Mesenchymal stem cell (in vitro differentiated cells and primary cell): ENCODE results near the gene PLCB1.

Source experiments
- DNase-seq: peaks from one replicate; pipeline ENCODE4 v3.0.0-alpha.2; 2013
- H2AFZ ChIP-seq: one replicate; pipeline ENCODE4 v1.6.1; 2013; ENCODE audit warnings: low read depth, mild to moderate bottlenecking, control low read depth, inconsistent platforms, low read length, moderate library complexity
- H2AK5ac ChIP-seq: 2 replicates; pipeline ENCODE4 v1.6.1; 2013; ENCODE audit warnings: low read length, moderate library complexity, mild to moderate bottlenecking, inconsistent platforms; ENCODE audit not compliant: severe bottlenecking
- H2BK120ac ChIP-seq: one replicate; pipeline ENCODE4 v1.6.1; 2013; ENCODE audit warnings: low read depth, mild to moderate bottlenecking, inconsistent platforms, low read length, moderate library complexity
- H2BK12ac ChIP-seq, 2 experiments: one replicate each; pipeline ENCODE4 v1.6.1; 2013; ENCODE audit warnings: inconsistent platforms in 2 of 2, low read length in 2 of 2, mild to moderate bottlenecking in 2 of 2, moderate library complexity in 2 of 2, control low read depth in 1 of 2
- H2BK15ac ChIP-seq: one replicate; pipeline ENCODE4 v1.6.1; 2013; ENCODE audit warnings: mild to moderate bottlenecking, low read depth, inconsistent platforms; ENCODE audit not compliant: poor library complexity, severe bottlenecking
- H2BK5ac ChIP-seq: 2 replicates; pipeline ENCODE4 v1.6.1; 2013; ENCODE audit warnings: low read depth, mild to moderate bottlenecking, low read length, control low read depth, inconsistent platforms; ENCODE audit not compliant: poor library complexity, severe bottlenecking
- H3K14ac ChIP-seq, 2 experiments: one replicate each; pipeline ENCODE4 v1.6.1; 2013; ENCODE audit warnings: inconsistent platforms in 2 of 2, low read length in 2 of 2, control low read depth in 1 of 2, mild to moderate bottlenecking in 1 of 2, moderate library complexity in 1 of 2
- H3K18ac ChIP-seq, 2 experiments: one replicate each; pipeline ENCODE4 v1.6.1; 2013; ENCODE audit warnings: inconsistent platforms in 2 of 2, low read length in 2 of 2, control low read depth in 1 of 2, low read depth in 1 of 2, mild to moderate bottlenecking in 1 of 2
- H3K23ac ChIP-seq, 2 experiments: one replicate each; pipeline ENCODE4 v1.6.1; 2013; ENCODE audit warnings: inconsistent platforms in 2 of 2, low read length in 2 of 2, mild to moderate bottlenecking in 2 of 2, moderate library complexity in 2 of 2, control low read depth in 1 of 2
- H3K27ac ChIP-seq: 2 replicates; pipeline ENCODE4 v1.5.1; 2013; ENCODE audit warnings: mild to moderate bottlenecking, moderate library complexity, low read length, control low read depth, inconsistent platforms; ENCODE audit not compliant: poor library complexity, severe bottlenecking
- H3K27me3 ChIP-seq, 2 experiments: 2 replicates each; pipeline versions ENCODE4 v1.6.1 to v1.7.0; 2013; ENCODE audit warnings: low read length in 2 of 2, mild to moderate bottlenecking in 2 of 2, moderate library complexity in 2 of 2, control low read depth in 1 of 2, inconsistent platforms in 1 of 2; ENCODE audit not compliant: control insufficient read depth in 1 of 2, insufficient read depth in 1 of 2
- H3K36me3 ChIP-seq, 2 experiments: 2 replicates each; pipeline versions ENCODE4 v1.6.1 to v1.7.0; 2013; ENCODE audit warnings: low read length in 2 of 2, control low read depth in 1 of 2, inconsistent platforms in 1 of 2, low read depth in 1 of 2, mild to moderate bottlenecking in 1 of 2; ENCODE audit not compliant: insufficient read depth in 2 of 2, control insufficient read depth in 1 of 2
- H3K4ac ChIP-seq, 2 experiments: one replicate each; pipeline ENCODE4 v1.6.1; 2013; ENCODE audit warnings: inconsistent platforms in 2 of 2, low read length in 2 of 2, mild to moderate bottlenecking in 2 of 2, moderate library complexity in 2 of 2, control low read depth in 1 of 2, low read depth in 1 of 2
- H3K4me1 ChIP-seq: 2 replicates; pipeline ENCODE4 v1.6.1; 2013; ENCODE audit warnings: low read depth, low read length, control low read depth; ENCODE audit not compliant: control insufficient read depth, insufficient read depth
- H3K4me2 ChIP-seq: 2 replicates; pipeline ENCODE4 v1.6.1; 2013; ENCODE audit warnings: low read length, mild to moderate bottlenecking, inconsistent platforms; ENCODE audit not compliant: poor library complexity, severe bottlenecking
- H3K4me3 ChIP-seq, 2 experiments: 2 replicates each; pipeline versions ENCODE4 v1.5.1 to v1.7.0; 2013; ENCODE audit warnings: low read length in 2 of 2, mild to moderate bottlenecking in 2 of 2, control low read depth in 1 of 2, low read depth in 1 of 2; ENCODE audit not compliant: insufficient read depth in 1 of 2
- H3K79me1 ChIP-seq: replicated peaks from 2 replicates; pipeline ENCODE4 v1.6.1; 2013; ENCODE audit warnings: mild to moderate bottlenecking, control low read depth, low read length, inconsistent platforms; ENCODE audit not compliant: poor library complexity, severe bottlenecking
- H3K9ac ChIP-seq: 2 replicates; pipeline ENCODE4 v1.7.0; 2013; ENCODE audit warnings: mild to moderate bottlenecking, low read length, moderate library complexity
- H3K9me3 ChIP-seq: 2 replicates; pipeline ENCODE4 v1.7.0; 2013; ENCODE audit warnings: mild to moderate bottlenecking, low read length; ENCODE audit not compliant: control insufficient read depth
- H4K8ac ChIP-seq: one replicate; pipeline ENCODE4 v1.6.1; 2013; ENCODE audit warnings: inconsistent platforms, mild to moderate bottlenecking, low read length, moderate library complexity
- H4K91ac ChIP-seq: one replicate; pipeline ENCODE4 v1.6.1; 2013; ENCODE audit warnings: mild to moderate bottlenecking, low read length, inconsistent platforms
- WGBS: methylation state at CpG from one replicate; pipeline ENCODE4 v1.1.7; 2013; ENCODE audit warnings: mixed read lengths; 5-methylcytosine and 5-hydroxymethylcytosine counted together

Gene PLCB1

GRCh38 chr20:8788831-8789230, 656.8 kb downstream of the PLCB1 start:
- no peak overlapping the region for H3K27ac ChIP-seq
- H3K18ac ChIP-seq: no peak overlapping the region
- H2BK15ac ChIP-seq: no peak overlapping the region
- H3K36me3 ChIP-seq: peaks cover 0 to 11% of the 10 kb centered on the region in 2 experiments
- no peaks in the 10 kb centered on the region for H3K79me1 ChIP-seq
- H3K27me3 ChIP-seq: no peaks in the 10 kb centered on the region
- H3K4me1 ChIP-seq: no peaks in the 10 kb centered on the region
- no peak overlapping the region for H2BK5ac ChIP-seq
- no peak overlapping the region for H2BK120ac ChIP-seq
- H3K4ac ChIP-seq: no peak overlapping the region
- H3K14ac ChIP-seq: no peak overlapping the region
- H3K23ac ChIP-seq: no peak overlapping the region
- no peak overlapping the region for H3K4me3 ChIP-seq
- no peaks in the 10 kb centered on the region for H3K9me3 ChIP-seq
- H4K91ac ChIP-seq: no peak overlapping the region
- no peak overlapping the region for H3K4me2 ChIP-seq
- no peak overlapping the region for H2AFZ ChIP-seq
- no peak overlapping the region for H4K8ac ChIP-seq
- no peak overlapping the region for H2BK12ac ChIP-seq
- H3K9ac ChIP-seq: no peak overlapping the region
- no peak overlapping the region for H2AK5ac ChIP-seq
- DNase-seq: no peak

GRCh38 chr20:8790442-8791074, 658.5 kb downstream of the PLCB1 start:
- Histone ChIP-seq H2BK120ac (no peak overlapping the region), H3K27me3 (no peaks in the 10 kb centered on the region), H2BK12ac (no peak overlapping the region), H3K4me3 (no peak overlapping the region), H3K79me1 (no peaks in the 10 kb centered on the region), H3K27ac (no peak overlapping the region), H2BK15ac (no peak overlapping the region), H3K18ac (no peak overlapping the region), H2BK5ac (no peak overlapping the region), H4K91ac (no peak overlapping the region), H2AFZ (no peak overlapping the region), H3K14ac (no peak overlapping the region), H3K4me2 (no peak overlapping the region), H3K9ac (peak overlapping the region; percentile 3), H3K4me1 (no peaks in the 10 kb centered on the region), H3K36me3 (peaks cover 0 to 11% of the 10 kb centered on the region in 2 experiments), H3K23ac (no peak overlapping the region), H2AK5ac (no peak overlapping the region), H3K9me3 (no peaks in the 10 kb centered on the region), H3K4ac (no peak overlapping the region), H4K8ac (no peak overlapping the region)
- peak; percentile 57 for DNase-seq
- no CpG with 5 or more reads among the region's 5 CpGs for WGBS

- Histone ChIP-seq H3K18ac (no peak overlapping the region), H2AFZ (no peak overlapping the region), H3K36me3 (peaks cover 0 to 8% of the 10 kb centered on the region in 2 experiments), H3K79me1 (no peaks in the 10 kb centered on the region), H3K4me1 (no peaks in the 10 kb centered on the region), H3K14ac (no peak overlapping the region), H3K9me3 (no peaks in the 10 kb centered on the region), H2BK15ac (no peak overlapping the region), H2BK120ac (no peak overlapping the region), H3K9ac (no peak overlapping the region), H4K91ac (no peak overlapping the region), H3K27me3 (no peaks in the 10 kb centered on the region), H3K4me3 (no peak overlapping the region), H2BK12ac (no peak overlapping the region), H3K4me2 (no peak overlapping the region), H3K23ac (no peak overlapping the region), H3K27ac (no peak overlapping the region), H3K4ac (no peak overlapping the region), H2AK5ac (no peak overlapping the region), H4K8ac (no peak overlapping the region), H2BK5ac (no peak overlapping the region)
- WGBS: 95% methylated on average over 6 of the region's 6 CpGs
- DNase-seq: no peak
Observed at GRCh38 chr20:8795404-8795803, 663.3 kb downstream of the PLCB1 start.

- no peak overlapping the region for H3K27ac ChIP-seq
- no peaks in the 10 kb centered on the region for H3K4me1 ChIP-seq
- no peak overlapping the region for H3K4me2 ChIP-seq
- H2AFZ ChIP-seq: no peak overlapping the region
- 97% methylated on average over 5 of the region's 5 CpGs for WGBS
- no peak overlapping the region for H2BK120ac ChIP-seq
- H3K9me3 ChIP-seq: no peaks in the 10 kb centered on the region
- H3K36me3 ChIP-seq: peaks cover 0 to 8% of the 10 kb centered on the region in 2 experiments
- no peak overlapping the region for H3K14ac ChIP-seq
- H3K27me3 ChIP-seq: no peaks in the 10 kb centered on the region
- no peak overlapping the region for H2BK12ac ChIP-seq
- H3K23ac ChIP-seq: no peak overlapping the region
- H3K9ac ChIP-seq: peak overlapping the region; percentile 39
- no peak overlapping the region for H3K4ac ChIP-seq
- H2BK15ac ChIP-seq: no peak overlapping the region
- H3K79me1 ChIP-seq: no peaks in the 10 kb centered on the region
- H4K91ac ChIP-seq: no peak overlapping the region
- no peak overlapping the region for H4K8ac ChIP-seq
- no peak overlapping the region for H3K18ac ChIP-seq
- H2AK5ac ChIP-seq: no peak overlapping the region
- DNase-seq: no peak
- H2BK5ac ChIP-seq: no peak overlapping the region
- H3K4me3 ChIP-seq: no peak overlapping the region
Observed at GRCh38 chr20:8796088-8796660, 664.1 kb downstream of the PLCB1 start.
